Natural killer cell (primary cell): Measurements from ENCODE around the gene PSKH1. TPM values are rescaled to one million over a fixed set of nuclear protein-coding genes. Genes with fewer than 3 reads are reported as not detected.

Source experiments
- ATAC-seq, 3 donors: fragments of 150-1000 bp in 2 of 3; fragments of 200-7000 bp in 1 of 3; cut with Tn5 transposase; 1 replicate in 1 of 3; 2 replicates in 2 of 3; pipeline ENCODE4 v1.10.0; 2021; ENCODE audit warnings: mild to moderate bottlenecking in 2 of 3, moderate library complexity in 2 of 3
- DNase-seq, 2 donors: peaks; one replicate each; pipeline versions ENCODE4 v3.0.0 to v3.0.0-alpha.2; 2013 to 2021; ENCODE audit warnings: mixed read lengths in 1 of 2
- H3K27ac ChIP-seq: one replicate; pipeline ENCODE4 v1.5.1; 2013; ENCODE audit warnings: mild to moderate bottlenecking, low read length
- H3K27me3 ChIP-seq: one replicate; pipeline ENCODE4 v1.6.1; 2013; ENCODE audit warnings: low read length; ENCODE audit not compliant: control insufficient read depth, insufficient read depth
- H3K36me3 ChIP-seq: one replicate; pipeline ENCODE4 v1.6.1; 2013; ENCODE audit warnings: low read length; ENCODE audit not compliant: control insufficient read depth, insufficient read depth
- H3K4me1 ChIP-seq: one replicate; pipeline ENCODE4 v1.6.1; 2013; ENCODE audit warnings: low read length; ENCODE audit not compliant: control insufficient read depth, insufficient read depth
- H3K4me3 ChIP-seq: one replicate; pipeline ENCODE4 v1.5.1; 2013; ENCODE audit warnings: low read length
- H3K9me3 ChIP-seq: one replicate; pipeline ENCODE4 v1.6.1; 2013; ENCODE audit warnings: low read length; ENCODE audit not compliant: control insufficient read depth, insufficient read depth
- H3K27ac Mint-ChIP-seq, 2 donors: one replicate each; pipeline ENCODE4 v1.8.0; 2022; ENCODE audit warnings: mild to moderate bottlenecking in 2 of 2, mixed read lengths in 2 of 2, moderate library complexity in 1 of 2
- H3K27me3 Mint-ChIP-seq, 2 donors: one replicate each; pipeline ENCODE4 v1.8.0; 2022; ENCODE audit warnings: low read depth in 2 of 2, mixed read lengths in 2 of 2
- H3K36me3 Mint-ChIP-seq: one replicate; pipeline ENCODE4 v1.8.0; 2022; ENCODE audit warnings: mixed read lengths
- H3K4me1 Mint-ChIP-seq, 2 donors: one replicate each; pipeline ENCODE4 v1.8.0; 2022; ENCODE audit warnings: mixed read lengths in 2 of 2
- H3K4me3 Mint-ChIP-seq: one replicate; pipeline ENCODE4 v1.8.0; 2022; ENCODE audit warnings: mild to moderate bottlenecking, moderate library complexity, mixed read lengths
- H3K9me3 Mint-ChIP-seq, 2 donors: one replicate each; pipeline ENCODE4 v1.8.0; 2022; ENCODE audit warnings: mixed read lengths in 2 of 2
- WGBS: methylation state at CpG from one replicate; pipeline ENCODE4 v1.1.7; 2013; ENCODE audit warnings: missing lambda C conversion rate; ENCODE audit not compliant: insufficient coverage; 5-methylcytosine and 5-hydroxymethylcytosine counted together
- intact Hi-C: fragments of 100-400 bp; cut with micrococcal nuclease; formaldehyde crosslinking; loops from one replicate; pipeline ENCODE4 v1.14.2; 2022
- total RNA-seq, 4 donors: library from RNA; stranded (reverse); fragments of 120-200 nt in 1 of 4; gene quantifications; one replicate each; pipeline versions ENCODE4 v1.2.3 to v1.2.4, GENCODE V29; 2013 to 2022
- TF ChIP-seq, protein P1 (sequence below): fragments of 200-600 bp; IDR thresholded peaks from one replicate; pipeline ENCODE4 v1.8.0; 2022; ENCODE audit warnings: antibody characterized with exemption

PSKH1 gene
- total RNA-seq, 3 donors from 2014 or later (not counting 1 experiment from before 2014, with no cell fraction given) = 16.8 to 24.7 (median 19.5) TPM

DNA sequence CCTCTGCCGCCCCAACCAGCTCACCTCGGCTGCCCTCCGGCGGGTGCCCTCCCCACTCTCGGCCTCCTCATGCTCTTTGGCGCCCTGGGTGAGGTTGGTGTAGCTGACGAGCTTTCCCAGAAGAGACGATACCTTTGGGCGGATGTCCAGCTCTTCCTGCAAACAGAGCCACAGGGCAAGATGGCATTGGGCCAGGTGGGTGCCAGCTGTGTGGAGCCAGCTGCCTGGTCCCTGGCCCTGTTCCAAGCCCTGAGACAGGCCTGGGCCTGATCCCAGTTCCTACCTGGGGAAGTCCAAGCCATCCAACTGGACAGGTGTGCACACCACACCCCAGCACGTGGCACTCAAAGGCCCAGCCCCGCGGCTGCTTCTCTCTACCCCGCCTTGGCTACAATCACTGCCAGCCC lies 68.5 kb downstream of the PSKH1 start:
- peaks cover 4% of the 10 kb centered on the region for H3K4me1 ChIP-seq
- ATAC-seq = no peak
- Mint-ChIP-seq H3K27me3 (no peaks in the 10 kb centered on the region), H3K4me1 (peaks cover 5% of the 10 kb centered on the region in 2 donors), H3K27ac (no peak overlapping the region), H3K36me3 (no peaks in the 10 kb centered on the region), H3K9me3 (no peaks in the 10 kb centered on the region), H3K4me3 (no peak overlapping the region)
- DNase-seq = no peak
- TF ChIP-seq, protein P1, sequence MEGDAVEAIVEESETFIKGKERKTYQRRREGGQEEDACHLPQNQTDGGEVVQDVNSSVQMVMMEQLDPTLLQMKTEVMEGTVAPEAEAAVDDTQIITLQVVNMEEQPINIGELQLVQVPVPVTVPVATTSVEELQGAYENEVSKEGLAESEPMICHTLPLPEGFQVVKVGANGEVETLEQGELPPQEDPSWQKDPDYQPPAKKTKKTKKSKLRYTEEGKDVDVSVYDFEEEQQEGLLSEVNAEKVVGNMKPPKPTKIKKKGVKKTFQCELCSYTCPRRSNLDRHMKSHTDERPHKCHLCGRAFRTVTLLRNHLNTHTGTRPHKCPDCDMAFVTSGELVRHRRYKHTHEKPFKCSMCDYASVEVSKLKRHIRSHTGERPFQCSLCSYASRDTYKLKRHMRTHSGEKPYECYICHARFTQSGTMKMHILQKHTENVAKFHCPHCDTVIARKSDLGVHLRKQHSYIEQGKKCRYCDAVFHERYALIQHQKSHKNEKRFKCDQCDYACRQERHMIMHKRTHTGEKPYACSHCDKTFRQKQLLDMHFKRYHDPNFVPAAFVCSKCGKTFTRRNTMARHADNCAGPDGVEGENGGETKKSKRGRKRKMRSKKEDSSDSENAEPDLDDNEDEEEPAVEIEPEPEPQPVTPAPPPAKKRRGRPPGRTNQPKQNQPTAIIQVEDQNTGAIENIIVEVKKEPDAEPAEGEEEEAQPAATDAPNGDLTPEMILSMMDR = no peak
- peaks cover 19% of the 10 kb centered on the region for H3K36me3 ChIP-seq
- H3K27ac ChIP-seq = no peak overlapping the region
- intact Hi-C loops = no loop called here
- WGBS = 96% methylated on average over 13 of the region's 13 CpGs
- H3K4me3 ChIP-seq = no peak overlapping the region
- H3K27me3 ChIP-seq = no peaks in the 10 kb centered on the region
- no peaks in the 10 kb centered on the region for H3K9me3 ChIP-seq

DNA sequence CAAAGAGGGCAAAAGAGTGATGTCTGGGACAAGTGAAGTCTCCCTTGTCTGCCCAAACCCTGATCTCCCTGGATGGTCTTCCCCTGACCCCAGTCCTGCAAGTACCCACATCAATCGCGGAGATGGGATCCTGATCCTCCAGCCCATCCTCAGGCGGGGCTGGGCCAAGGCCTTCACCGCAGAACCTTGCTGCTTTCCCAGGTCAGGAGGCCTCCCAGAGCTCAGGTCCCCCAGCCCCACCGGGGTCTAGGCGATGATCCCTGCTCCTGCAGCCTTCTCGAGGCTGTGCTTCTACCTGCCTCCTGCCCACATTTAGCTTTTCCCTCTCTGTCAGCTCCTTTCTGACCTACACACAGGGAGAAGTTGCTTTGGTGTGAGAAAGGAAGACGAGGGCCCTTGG lies 69.1 kb downstream of the PSKH1 start:
- Mint-ChIP-seq H3K27me3 (no peaks in the 10 kb centered on the region), H3K4me1 (peaks cover 8% of the 10 kb centered on the region in 2 donors), H3K4me3 (no peak overlapping the region), H3K9me3 (no peaks in the 10 kb centered on the region), H3K36me3 (no peaks in the 10 kb centered on the region), H3K27ac (no peak overlapping the region)
- no peaks in the 10 kb centered on the region for H3K9me3 ChIP-seq
- no peak for DNase-seq
- H3K4me1 ChIP-seq = peaks cover 10% of the 10 kb centered on the region
- no peaks in the 10 kb centered on the region for H3K27me3 ChIP-seq
- intact Hi-C loops = no loop called here
- no peak for ATAC-seq
- no peak overlapping the region for H3K4me3 ChIP-seq
- TF ChIP-seq, protein P1 = no peak
- 97% methylated on average over 7 of the region's 8 CpGs for WGBS
- peaks cover 19% of the 10 kb centered on the region for H3K36me3 ChIP-seq
- H3K27ac ChIP-seq = no peak overlapping the region

DNA sequence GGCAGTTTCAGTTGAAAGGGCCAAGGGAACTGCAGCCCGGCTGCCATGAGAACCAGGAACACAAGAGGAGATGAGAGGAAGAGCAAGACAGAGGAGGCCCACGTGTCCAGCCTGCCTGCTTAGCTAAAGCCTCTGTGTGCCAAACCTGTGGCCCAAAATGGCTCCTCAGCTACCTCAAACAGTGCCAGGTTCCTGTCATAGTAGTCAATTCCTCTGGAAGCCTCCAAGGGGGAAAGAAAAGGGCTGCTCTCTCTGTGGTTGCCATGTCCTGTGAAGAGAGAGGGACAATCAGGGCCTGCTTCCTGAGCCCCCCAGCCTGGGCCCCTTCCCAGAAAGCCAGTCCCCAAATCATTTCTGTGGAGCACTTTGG lies 70.2 kb downstream of the PSKH1 start:
- peaks cover 19% of the 10 kb centered on the region for H3K36me3 ChIP-seq
- peaks cover 18% of the 10 kb centered on the region for H3K4me1 ChIP-seq
- peaks cover 16 to 17% of the 10 kb centered on the region in 2 donors for H3K4me1 Mint-ChIP-seq
- no peak overlapping the region for H3K4me3 Mint-ChIP-seq
- intact Hi-C loops = no loop called here
- TF ChIP-seq, protein P1 = no peak
- no peak overlapping the region for H3K4me3 ChIP-seq
- H3K27me3 ChIP-seq = no peaks in the 10 kb centered on the region
- H3K27me3 Mint-ChIP-seq = no peaks in the 10 kb centered on the region
- WGBS = 94% methylated on average over 2 of the region's 2 CpGs
- DNase-seq = no peak
- H3K9me3 Mint-ChIP-seq = no peaks in the 10 kb centered on the region
- no peak for ATAC-seq
- H3K36me3 Mint-ChIP-seq = no peaks in the 10 kb centered on the region
- no peak overlapping the region for H3K27ac ChIP-seq
- no peak overlapping the region for H3K27ac Mint-ChIP-seq
- no peaks in the 10 kb centered on the region for H3K9me3 ChIP-seq

GRCh38 chr16:67963662-67964321 lies 70.7 kb downstream of the PSKH1 start:
- H3K9me3 Mint-ChIP-seq = no peaks in the 10 kb centered on the region
- Histone ChIP-seq H3K36me3 (peaks cover 19% of the 10 kb centered on the region), H3K27ac (no peak overlapping the region), H3K27me3 (no peaks in the 10 kb centered on the region), H3K4me3 (no peak overlapping the region), H3K4me1 (peaks cover 18% of the 10 kb centered on the region), H3K9me3 (no peaks in the 10 kb centered on the region)
- no peak overlapping the region for H3K27ac Mint-ChIP-seq
- TF ChIP-seq, protein P1 = no peak
- DNase-seq (no peak), ATAC-seq (no peak)
- no peaks in the 10 kb centered on the region for H3K27me3 Mint-ChIP-seq
- intact Hi-C loops = no loop called here
- H3K36me3 Mint-ChIP-seq = no peaks in the 10 kb centered on the region
- H3K4me1 Mint-ChIP-seq = peaks cover 16 to 17% of the 10 kb centered on the region in 2 donors
- no peak overlapping the region for H3K4me3 Mint-ChIP-seq
- 93% methylated on average over 32 of the region's 32 CpGs for WGBS
